ENCODE measurements around the gene STOM.
"Not testable (repeated sequence)": the region's sequence is repeated elsewhere in the genome, so short reads cannot be mapped to it uniquely, and the experiment has no call there.

STOM gene

DNA sequence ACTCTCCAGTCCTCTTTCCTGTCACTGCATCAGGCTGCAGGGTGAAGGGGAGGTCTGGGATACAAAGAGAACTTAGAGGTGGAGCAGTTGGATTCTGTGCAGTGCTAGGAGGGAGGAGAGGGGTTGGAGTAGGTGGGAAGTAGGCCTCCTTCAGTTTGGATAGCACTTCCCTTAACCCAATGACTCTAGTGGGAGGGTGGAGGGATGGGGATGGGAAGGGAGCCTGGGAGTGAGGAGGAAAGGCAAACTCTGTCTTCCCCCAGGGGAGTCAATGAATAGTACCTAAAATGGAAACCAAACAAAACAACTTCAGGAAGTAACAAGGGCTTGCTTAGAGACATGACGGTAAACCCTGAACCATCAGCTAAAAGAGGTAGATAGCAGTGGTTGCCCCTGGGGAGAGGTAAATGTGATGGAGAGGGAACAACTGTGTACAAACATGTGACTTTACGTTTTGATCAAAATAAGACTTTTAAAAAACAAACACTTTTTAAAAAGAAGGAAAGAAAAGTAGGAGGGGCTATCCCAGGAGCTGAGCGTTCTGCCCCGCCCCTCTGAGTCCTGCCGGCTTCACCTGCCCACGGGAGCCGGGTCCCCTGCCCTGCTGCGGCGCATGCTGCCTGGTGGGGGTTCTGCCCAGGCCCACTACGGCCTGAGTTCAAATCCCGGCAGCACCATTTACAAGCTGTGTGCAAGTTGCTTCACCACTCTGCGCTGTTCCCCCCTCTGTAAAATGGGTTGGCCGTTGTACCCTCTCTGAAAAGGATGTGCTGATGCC, 71.2 kb downstream of the STOM start:
- no peak for DNase-seq

DNA sequence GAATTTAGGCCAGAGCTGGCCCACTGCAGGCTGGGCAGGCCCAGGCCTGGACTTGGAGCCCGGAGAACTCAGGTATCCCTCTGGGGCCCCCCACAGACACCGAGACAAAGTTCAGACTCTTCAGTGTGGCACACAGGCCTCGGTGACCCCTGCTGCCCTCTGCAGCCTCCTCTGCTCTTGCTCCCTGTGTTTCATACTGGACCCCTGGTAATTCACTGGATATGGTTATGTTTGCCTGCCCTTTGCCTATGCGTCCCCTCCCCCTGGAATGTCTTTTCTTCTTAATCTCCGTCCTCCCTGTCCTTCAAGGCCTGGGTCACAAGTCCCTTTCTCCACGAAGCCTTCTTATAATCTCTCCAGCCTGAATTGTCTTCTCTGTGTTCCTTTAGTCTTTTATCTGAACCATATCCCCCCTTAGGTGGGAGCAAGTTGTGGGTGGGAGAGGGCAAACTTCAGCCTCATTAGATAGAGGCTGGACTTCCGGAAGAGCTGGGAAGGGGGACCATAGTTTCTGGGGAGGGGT, 72.0 kb downstream of the STOM start:
- DNase-seq: no peak

DNA sequence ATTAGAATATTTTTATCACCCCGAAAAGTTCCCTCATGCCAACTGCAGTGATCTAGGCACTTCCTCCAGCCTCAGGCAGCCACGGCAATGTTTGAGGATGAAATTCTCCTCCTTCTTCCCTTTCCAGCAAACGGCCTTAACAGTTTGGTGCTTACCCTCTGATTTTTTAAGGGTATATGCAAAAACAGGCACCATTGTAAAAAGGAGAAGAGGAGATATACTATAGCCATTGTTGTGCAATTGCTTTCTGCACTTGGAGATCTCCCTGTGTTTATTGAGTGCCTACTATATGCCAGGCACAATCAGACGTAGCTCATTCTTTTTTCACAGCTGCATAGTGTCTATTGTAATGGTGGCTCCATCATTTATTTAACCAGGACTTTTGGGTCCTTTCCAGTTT, 72.7 kb downstream of the STOM start:
- DNase-seq: no peak

DNA sequence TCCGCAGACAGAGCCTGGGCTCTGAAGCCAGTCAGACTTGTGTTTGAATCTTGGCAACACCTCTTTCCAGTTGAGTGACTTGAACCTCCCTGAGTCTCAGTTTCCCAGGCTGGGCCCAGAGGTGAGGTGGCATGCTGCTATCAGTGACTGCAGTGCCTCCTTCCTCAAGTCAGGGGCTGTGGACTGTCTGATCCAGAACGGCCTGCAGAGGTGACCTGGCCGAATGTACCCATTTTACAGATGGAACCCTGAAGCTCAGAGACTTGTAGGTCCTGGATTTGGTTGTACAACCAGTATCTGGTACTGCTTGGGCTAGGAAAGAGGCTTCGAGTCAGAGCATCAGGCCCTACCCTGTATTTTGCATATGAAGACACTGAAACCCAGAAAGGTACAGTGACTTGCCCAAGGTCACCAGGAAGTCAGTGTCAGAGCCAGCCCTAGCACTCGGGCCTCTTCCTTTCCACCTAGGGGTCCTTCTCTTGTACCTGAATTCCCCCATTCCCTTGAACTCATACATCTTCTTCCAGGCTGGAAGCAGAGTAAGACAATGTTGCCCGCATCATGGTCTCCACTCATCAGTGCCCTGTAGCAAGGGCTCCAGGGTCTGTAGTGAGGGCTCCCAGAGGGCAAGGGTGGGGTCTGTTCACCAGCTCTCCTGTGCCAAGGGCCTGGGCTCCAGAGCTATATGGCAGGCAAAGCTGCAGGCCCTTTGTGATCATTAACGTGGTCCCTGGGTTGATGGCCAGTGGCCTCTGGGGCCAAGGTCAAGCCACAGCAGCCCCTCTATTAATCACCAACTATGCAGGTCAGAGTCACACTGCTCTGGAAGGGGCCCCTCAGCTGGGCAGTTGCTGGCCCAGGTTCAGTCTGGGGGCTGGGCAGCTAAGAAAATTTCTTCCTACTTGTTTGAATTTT, 73.6 kb downstream of the STOM start:
- DNase-seq: no peak

DNA sequence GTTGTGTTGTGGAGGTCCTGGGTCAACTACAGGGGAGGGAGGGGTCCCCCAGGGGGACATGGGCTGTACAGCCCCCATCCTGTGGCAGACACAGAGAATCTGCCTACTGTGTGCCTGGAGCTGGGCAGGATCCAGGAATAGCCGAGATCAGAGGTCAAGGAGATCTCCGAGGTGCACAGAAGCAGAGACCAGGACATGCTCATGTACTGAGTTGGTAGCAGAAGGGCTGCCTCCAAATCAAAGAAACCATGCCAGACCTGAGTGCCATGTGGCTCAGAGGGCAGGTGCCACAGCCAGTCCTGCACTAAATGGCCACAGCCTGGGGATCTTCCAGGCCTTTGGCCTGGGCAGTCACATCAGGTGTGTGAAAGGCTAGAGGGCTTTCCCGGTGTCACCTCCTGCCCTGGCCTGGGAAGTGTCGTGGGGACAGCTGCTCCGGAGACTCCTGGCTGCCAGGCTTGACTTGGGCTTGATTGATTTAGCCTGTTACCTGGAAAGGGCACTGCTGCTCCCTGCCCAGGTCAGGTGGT, 74.3 kb downstream of the STOM start:
- DNase-seq: no peak

DNA sequence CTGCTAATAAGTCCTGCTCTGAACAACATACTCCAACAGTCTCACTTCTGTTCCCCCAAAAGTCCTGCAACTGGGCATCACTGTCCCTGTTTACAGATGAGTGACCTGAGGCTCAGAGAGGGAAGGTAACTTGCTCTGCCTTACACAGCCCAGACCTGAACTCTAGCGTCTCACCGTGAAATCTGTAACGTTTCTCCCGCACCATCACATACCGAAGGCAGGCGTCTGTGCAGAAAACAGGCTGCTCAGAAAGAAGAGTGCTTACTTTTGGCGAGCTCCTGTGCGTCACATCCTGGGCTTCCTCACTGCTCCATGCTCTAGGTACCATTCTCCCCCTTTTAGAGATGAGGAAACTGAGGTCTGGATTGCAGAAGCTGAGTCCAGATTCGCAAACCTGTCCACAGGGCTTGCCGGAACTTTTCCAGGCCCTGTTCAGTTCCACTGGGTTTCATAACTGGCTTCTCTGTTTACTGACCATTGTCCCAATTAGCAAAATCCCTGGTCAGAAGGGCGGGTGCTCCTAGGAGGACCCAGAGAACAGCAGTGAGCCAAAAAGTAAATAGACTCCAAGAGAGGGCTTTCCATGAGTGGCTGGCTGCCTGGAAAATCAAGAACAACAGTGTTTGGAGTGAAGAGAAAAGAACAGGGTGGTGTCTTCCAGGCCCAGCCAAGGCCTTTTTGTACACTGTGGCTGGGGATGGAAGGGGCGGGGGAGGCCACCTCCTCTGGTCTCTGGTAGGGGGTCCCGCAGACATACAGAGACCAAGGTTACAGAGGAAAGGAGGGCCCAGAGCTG, 75.0 kb downstream of the STOM start:
- DNase-seq: no peak

DNA sequence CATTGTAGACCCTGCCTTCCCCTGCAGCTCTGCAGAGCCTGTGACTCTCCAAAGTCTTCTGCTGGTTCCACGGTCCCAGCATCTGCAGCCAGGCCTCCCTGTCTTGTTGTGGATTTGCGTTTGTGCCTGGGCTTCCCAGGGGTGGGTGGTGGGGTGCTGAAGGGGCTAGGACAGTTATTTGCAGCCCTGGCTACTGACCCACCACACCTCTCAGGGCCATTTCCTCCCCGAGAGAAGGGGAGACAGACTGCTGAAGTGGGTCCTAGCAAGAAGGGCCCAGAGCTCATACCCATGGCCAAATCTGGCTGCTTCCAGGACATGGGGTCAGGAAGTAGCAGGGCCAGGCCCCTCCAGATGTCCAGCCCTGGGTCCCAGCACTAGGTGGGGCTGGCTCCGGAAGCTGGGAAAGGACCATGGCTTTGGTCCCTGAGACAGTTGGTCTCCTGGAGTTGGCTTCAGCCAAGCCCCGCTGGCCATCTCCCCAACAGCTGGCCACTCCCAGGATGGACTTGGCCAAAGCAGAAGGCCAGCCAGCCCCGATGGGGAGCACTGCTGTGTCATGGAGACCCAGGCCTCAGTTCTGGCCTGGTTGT, 75.8 kb downstream of the STOM start:
- DNase-seq: no peak

DNA sequence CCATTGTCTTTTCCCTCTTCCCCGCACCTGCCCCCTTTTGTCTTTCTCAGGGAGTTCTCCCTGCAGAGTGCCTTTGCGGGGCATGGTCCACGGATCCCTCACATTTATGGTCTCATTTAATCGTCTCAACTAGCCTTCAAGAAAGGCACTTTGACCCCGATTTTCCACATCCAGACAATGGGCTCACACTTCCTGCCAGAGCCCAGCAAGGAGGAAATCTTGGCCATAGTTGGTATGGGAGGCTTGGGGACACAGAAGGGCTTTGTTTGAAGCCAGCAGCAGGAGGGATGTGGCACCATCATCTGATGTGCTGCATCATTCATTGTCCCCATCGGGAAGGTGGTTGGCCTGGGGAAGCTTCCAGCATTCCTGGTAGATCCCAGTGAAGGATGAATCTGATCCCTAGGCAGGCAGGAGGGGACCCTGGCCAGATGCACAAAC, 77.2 kb downstream of the STOM start:
- DNase-seq: no peak

DNA sequence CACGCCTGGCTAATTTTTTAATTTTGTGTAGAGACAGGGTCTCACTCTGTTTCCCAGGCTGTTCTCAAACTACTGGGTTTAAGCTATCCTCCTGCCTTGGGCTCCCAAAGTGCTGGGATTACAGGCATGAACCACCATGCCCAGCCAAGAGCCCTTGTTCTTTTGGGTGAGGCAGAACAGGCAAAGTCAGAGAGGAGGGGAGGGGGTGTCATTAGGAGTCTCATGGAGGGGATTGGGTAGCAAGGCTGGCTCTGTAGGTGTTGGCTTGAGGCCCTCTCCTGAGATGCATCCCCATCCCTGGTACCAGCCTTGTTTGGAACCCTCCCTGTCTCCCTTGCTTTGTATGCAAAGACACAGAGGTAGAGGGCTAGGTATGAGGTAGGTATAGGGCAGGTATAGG, 78.0 kb downstream of the STOM start:
- no peak for DNase-seq

DNA sequence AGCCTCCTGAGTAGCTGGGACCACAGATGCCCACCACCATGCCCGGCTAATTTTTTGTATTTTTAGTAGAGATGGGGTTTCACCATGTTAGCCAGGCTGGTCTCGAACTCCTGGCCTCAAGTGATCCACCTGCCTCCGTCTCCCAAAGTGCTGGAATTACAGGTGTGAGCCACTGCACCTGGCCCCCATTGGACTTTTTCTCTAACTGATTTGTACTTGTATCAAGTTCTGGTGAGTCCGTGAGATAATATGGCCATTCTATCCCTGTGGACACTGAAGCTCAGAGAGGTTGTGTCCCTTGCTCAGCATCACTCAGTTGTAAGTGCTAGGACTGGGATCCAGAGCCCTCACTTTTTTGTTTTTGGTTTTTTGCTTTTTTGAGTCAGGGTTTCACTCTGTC, 78.5 kb downstream of the STOM start:
- DNase-seq: not testable (repeated sequence)

DNA sequence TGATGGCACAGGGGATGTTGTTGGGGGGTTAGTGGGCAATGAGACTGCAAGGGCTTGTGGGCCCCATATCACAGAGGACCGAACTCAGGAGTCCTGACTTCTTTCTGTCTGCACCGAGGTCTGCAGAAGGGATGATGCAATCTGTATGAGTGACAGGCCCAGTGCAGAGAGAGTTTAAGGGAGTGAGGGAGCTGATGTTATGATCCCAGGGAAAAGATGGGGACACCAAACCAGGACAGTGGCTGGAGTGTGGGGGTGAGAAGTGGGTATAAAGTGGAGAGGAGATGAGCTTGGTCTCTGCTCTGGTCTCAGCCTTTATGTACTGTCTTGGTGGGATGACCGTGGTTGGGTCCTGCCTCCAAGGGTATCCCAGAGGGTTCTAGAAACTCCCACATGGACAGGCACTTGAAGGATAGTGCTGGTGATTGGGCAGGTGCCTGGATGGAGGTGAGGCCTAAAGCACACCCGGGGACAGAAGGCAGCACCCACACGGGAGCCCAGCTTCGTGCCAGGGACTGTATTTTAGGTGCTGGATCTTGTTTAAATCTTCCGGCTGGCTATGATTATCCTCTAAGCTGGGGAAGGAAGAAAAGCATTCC, 80.2 kb downstream of the STOM start:
- DNase-seq: no peak

DNA sequence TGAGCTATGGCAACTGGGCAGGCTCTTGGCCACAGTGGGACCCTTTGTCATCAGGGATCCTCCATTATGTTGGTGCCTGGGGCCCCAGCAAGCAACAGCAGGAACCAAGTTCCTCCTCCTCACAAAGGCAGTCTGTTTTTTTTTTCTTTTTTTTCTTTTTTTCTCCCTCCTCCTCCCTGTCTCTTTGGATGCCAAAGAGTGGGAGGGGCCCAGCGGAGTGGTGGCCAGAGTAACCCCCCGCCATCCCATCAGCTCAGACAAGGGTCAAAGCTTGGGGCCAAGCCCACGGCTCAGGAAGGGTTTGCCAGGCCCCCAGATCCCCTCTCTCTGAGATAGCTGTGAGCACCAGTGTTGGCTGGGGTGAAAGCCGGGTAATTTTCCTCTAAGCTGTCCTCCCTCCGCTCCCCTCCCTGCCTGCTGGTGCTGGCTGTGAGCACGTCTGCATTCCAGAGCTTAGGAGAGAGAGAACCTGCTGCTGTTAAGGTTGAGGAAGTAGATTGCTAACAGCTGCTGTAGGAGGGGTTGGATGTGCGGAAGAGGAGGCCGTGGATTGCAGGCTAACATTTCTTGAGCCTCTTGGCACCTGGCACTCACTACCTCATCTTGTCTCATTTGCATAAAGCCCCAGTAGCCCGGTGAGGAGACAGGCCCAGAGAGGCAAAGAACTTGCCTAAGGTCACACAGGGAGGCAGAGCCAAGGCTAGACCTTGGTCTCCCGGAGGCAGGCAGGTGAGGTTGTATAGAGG, 80.9 kb downstream of the STOM start:
- no peak for DNase-seq
